Measurements from ENCODE around the gene LTBP1.

The LTBP1 gene

DNA sequence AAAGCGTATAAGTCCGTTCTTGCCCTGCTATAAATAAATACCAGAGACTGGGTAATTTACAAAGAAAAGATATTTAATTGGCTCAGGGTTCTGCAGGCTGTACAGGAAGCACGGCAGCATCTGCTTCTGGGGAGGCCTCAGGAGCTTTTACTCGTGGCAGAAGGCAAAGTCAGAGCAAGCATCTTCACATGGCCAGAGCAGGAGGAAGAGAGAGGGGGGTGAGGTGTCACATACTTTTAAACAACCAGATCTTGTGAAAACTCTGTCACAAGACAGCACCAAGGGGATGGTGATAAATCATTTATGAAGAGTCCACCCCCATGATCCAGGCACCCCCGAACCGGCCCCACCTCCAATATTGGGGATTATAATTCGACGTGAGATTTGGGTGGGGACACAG, 130.6 kb downstream of the LTBP1 start:
- no peaks in the 10 kb centered on the region for H4K20me1 ChIP-seq (ENCODE audit: control insufficient read depth, insufficient read depth, low read depth, low read length)
- H3K4me2 ChIP-seq (ENCODE audit: low read length) = peak overlapping the region; percentile 88
- peaks cover 99% of the 10 kb centered on the region for H3K4me1 ChIP-seq (ENCODE audit: control insufficient read depth, low read length)
- no peak for TF ChIP-seq EZH2phosphoT487 (IDR thresholded peaks at IDR 0.05; ENCODE audit: borderline replicate concordance, low read length)
- TF ChIP-seq, protein P1, sequence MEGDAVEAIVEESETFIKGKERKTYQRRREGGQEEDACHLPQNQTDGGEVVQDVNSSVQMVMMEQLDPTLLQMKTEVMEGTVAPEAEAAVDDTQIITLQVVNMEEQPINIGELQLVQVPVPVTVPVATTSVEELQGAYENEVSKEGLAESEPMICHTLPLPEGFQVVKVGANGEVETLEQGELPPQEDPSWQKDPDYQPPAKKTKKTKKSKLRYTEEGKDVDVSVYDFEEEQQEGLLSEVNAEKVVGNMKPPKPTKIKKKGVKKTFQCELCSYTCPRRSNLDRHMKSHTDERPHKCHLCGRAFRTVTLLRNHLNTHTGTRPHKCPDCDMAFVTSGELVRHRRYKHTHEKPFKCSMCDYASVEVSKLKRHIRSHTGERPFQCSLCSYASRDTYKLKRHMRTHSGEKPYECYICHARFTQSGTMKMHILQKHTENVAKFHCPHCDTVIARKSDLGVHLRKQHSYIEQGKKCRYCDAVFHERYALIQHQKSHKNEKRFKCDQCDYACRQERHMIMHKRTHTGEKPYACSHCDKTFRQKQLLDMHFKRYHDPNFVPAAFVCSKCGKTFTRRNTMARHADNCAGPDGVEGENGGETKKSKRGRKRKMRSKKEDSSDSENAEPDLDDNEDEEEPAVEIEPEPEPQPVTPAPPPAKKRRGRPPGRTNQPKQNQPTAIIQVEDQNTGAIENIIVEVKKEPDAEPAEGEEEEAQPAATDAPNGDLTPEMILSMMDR (IDR thresholded peaks at IDR 0.05; ENCODE audit: low read depth, low read length, poor library complexity, severe bottlenecking) = no peak
- H3K9me3 ChIP-seq (ENCODE audit: control insufficient read depth, insufficient read depth, low read length) = no peaks in the 10 kb centered on the region
- peak overlapping the region; percentile 69 for H3K4me3 ChIP-seq (ENCODE audit: low read length)
- no peaks in the 10 kb centered on the region for H3K9me2 ChIP-seq (replicated peaks; ENCODE audit: control insufficient read depth, low read length)
- H3K27me3 ChIP-seq (ENCODE audit: control insufficient read depth, low read length) = no peaks in the 10 kb centered on the region
- peaks cover 27% of the 10 kb centered on the region for H3K36me3 ChIP-seq (ENCODE audit: control insufficient read depth, low read length)
- peaks cover 58% of the 10 kb centered on the region for H3K79me2 ChIP-seq (ENCODE audit: control insufficient read depth, low read length)
- H3K27ac ChIP-seq (ENCODE audit: low read depth, low read length) = peak overlapping the region; percentile 99
- H3F3A ChIP-seq (ENCODE audit: control insufficient read depth, insufficient read depth) = peaks cover 53% of the 10 kb centered on the region

DNA sequence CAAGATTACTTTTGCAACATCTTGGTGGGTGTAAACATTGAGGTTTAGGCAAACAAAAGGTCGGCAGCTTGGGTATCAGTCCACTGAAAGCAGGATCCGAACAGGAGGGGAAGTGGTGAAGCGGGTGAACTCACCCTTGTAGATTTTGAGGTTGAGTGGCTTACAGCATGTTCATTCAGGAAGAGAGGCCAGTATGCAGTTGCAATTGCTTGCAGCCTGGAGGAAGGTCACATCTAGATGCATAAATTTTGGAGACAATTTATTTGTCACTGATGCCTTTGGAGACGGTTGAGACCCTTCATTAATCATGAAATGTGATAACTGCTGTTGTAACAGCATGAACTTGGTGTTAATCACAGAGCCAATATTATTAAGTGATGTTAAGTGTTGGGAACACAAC, 131.1 kb downstream of the LTBP1 start:
- Histone ChIP-seq H3F3A (ENCODE audit: control insufficient read depth, insufficient read depth) (peaks cover 56% of the 10 kb centered on the region), H3K9me2 (replicated peaks; ENCODE audit: control insufficient read depth, low read length) (no peaks in the 10 kb centered on the region), H3K27me3 (ENCODE audit: control insufficient read depth, low read length) (no peaks in the 10 kb centered on the region), H3K9me3 (ENCODE audit: control insufficient read depth, insufficient read depth, low read length) (no peaks in the 10 kb centered on the region), H3K4me3 (ENCODE audit: low read length) (peak overlapping the region; percentile 69), H3K79me2 (ENCODE audit: control insufficient read depth, low read length) (peaks cover 57% of the 10 kb centered on the region), H3K4me1 (ENCODE audit: control insufficient read depth, low read length) (peaks cover 98% of the 10 kb centered on the region), H3K36me3 (ENCODE audit: control insufficient read depth, low read length) (peaks cover 30% of the 10 kb centered on the region), H4K20me1 (ENCODE audit: control insufficient read depth, insufficient read depth, low read depth, low read length) (no peaks in the 10 kb centered on the region), H3K27ac (ENCODE audit: low read depth, low read length) (peak overlapping the region; percentile 99), H3K4me2 (ENCODE audit: low read length) (peak overlapping the region; percentile 88)
- no peak for TF ChIP-seq EZH2phosphoT487 (IDR thresholded peaks at IDR 0.05; ENCODE audit: borderline replicate concordance, low read length)
- TF ChIP-seq, protein P1 (IDR thresholded peaks at IDR 0.05; ENCODE audit: low read depth, low read length, poor library complexity, severe bottlenecking) = no peak

DNA sequence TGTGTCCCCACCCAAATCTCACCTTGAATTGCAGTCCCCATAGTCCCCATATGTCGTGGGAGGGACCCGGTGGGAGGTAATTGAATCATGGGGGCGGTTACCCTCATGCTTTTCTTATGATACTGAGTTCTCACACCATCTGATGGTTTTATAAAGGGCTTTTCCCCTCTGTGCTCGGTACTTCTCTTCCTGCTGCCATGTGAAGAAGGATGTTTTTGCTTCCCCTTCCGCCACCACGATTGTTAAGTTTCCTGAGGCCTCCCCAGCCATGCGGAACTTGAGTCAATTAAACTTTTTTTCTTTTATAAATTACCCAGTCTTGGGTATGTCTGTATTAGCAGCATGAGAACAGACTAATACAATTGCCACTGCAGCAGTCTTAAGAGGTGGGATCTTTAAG, 134.9 kb downstream of the LTBP1 start:
- H4K20me1 ChIP-seq (ENCODE audit: control insufficient read depth, insufficient read depth, low read depth, low read length) = no peaks in the 10 kb centered on the region
- peak overlapping the region; percentile 99 for H3K27ac ChIP-seq (ENCODE audit: low read depth, low read length)
- peaks cover 99% of the 10 kb centered on the region for H3K4me1 ChIP-seq (ENCODE audit: control insufficient read depth, low read length)
- no peaks in the 10 kb centered on the region for H3K9me2 ChIP-seq (replicated peaks; ENCODE audit: control insufficient read depth, low read length)
- H3K27me3 ChIP-seq (ENCODE audit: control insufficient read depth, low read length) = no peaks in the 10 kb centered on the region
- H3K79me2 ChIP-seq (ENCODE audit: control insufficient read depth, low read length) = peaks cover 73% of the 10 kb centered on the region
- no peaks in the 10 kb centered on the region for H3K9me3 ChIP-seq (ENCODE audit: control insufficient read depth, insufficient read depth, low read length)
- peaks cover 67% of the 10 kb centered on the region for H3F3A ChIP-seq (ENCODE audit: control insufficient read depth, insufficient read depth)
- H3K4me3 ChIP-seq (ENCODE audit: low read length) = peak overlapping the region; percentile 73
- H3K4me2 ChIP-seq (ENCODE audit: low read length) = peak overlapping the region; percentile 88
- peaks cover 54% of the 10 kb centered on the region for H3K36me3 ChIP-seq (ENCODE audit: control insufficient read depth, low read length)
- TF ChIP-seq EZH2phosphoT487 (IDR thresholded peaks at IDR 0.05; ENCODE audit: borderline replicate concordance, low read length) = no peak
- TF ChIP-seq, protein P1 (IDR thresholded peaks at IDR 0.05; ENCODE audit: low read depth, low read length, poor library complexity, severe bottlenecking) = no peak

Measured in DOHH2 (cell line).